ENCODE measurements around the gene PCNX1. TPM values are rescaled to one million over a fixed set of nuclear protein-coding genes. Genes with fewer than 3 reads are reported as not detected.
"Not testable (repeated sequence)": the region's sequence is repeated elsewhere in the genome, so short reads cannot be mapped to it uniquely, and the experiment has no call there.

The PCNX1 gene
- total RNA-seq, 2 experiments from 2014 or later: 31.0 to 37.4 TPM

DNA sequence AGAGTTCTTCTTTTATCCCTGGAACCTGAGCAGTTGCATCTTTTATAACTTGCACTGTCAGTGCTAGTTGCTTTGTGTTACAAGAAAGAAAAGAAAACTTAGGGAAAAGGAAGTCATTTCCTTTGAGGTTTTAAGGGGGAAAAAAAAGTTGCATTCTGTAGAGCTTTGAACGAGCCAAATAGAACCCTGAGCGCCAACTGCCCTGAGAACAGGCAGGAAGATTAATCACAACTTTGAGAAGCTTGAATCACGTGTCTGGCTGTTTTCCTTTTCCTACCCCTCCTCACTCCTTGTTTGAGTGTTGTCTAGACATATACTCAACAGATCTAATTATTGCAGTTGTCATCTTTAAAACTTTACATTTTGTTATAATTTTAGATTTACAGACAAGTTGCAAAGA lies 12.5 kb downstream of the PCNX1 start:
- Mint-ChIP-seq H3K27me3 (no peaks in the 10 kb centered on the region), H3K27ac (peak overlapping the region; percentile 81), H3K4me1 (peaks cover 81% of the 10 kb centered on the region), H3K4me3 (peak overlapping the region; percentile 54), H3K9me3 (peaks cover 7% of the 10 kb centered on the region), H3K36me3 (peaks cover 24% of the 10 kb centered on the region)
- no peak for DNase-seq

DNA sequence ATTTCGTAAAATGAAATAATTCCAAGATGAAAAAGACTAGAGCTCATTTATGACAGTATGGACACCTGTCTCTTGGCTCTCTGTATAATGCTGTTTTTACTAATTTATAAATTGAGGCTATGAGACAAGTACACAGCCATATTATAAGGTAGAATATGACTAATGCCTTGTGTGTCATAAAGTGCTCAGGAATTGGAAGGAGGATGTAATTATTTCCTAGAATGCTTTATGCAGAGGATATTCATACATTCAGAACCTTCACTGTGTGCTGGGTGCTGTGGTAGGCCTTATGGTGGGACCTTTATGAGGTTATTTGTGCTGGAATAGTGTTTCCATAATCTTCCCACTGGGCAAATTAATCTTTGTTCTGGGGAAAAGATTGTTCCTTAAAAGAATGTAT lies 13.3 kb downstream of the PCNX1 start:
- Mint-ChIP-seq H3K9me3 (peaks cover 7% of the 10 kb centered on the region), H3K27ac (peak overlapping the region; percentile 70), H3K27me3 (no peaks in the 10 kb centered on the region), H3K4me1 (peaks cover 84% of the 10 kb centered on the region), H3K4me3 (peak overlapping the region; percentile 16), H3K36me3 (peaks cover 19% of the 10 kb centered on the region)
- DNase-seq: no peak

DNA sequence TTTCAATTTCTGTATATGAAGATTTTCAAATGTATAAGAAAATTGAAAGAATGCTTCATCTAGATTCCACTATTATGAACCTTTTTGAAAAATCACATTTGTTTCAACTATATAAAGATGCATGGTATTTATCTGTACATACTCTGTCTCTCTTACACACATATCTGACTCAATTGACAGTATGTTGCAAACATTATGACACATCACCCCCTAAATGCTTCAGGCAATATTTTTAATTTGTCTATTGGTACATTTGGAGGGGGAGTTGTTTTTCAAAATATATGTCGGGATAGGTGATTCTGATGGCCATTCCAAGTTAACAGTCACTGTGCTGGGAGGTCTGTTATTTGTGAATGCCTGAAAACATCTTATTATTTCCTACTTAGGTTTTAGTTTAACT lies 14.4 kb downstream of the PCNX1 start:
- Mint-ChIP-seq H3K27ac (no peak overlapping the region), H3K4me1 (peaks cover 86% of the 10 kb centered on the region), H3K27me3 (no peaks in the 10 kb centered on the region), H3K9me3 (peaks cover 5% of the 10 kb centered on the region), H3K4me3 (no peak overlapping the region), H3K36me3 (peaks cover 15% of the 10 kb centered on the region)
- DNase-seq: no peak

DNA sequence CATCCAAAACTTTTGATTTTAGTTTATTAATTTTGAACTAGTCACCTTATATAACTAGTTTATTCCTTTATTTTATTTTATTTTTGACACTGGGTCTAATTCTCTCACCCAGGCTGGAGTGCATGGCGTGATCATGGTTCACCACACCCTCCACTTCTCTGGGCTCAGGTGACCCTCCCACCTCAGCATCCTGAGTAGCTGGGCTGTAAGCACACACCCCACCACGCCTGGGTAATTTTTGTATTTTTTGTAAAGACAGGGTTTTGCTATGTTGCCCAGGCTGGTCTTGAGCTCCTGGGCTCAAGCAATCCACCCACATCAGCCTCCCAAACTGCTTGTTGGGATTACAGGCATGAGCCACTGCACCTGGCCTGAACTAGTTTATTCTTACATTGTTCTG lies 17.3 kb downstream of the PCNX1 start:
- Mint-ChIP-seq H3K27me3 (no peaks in the 10 kb centered on the region), H3K4me1 (peaks cover 75% of the 10 kb centered on the region), H3K4me3 (no peak overlapping the region), H3K27ac (no peak overlapping the region), H3K36me3 (peaks cover 6% of the 10 kb centered on the region), H3K9me3 (no peaks in the 10 kb centered on the region)
- no peak for DNase-seq

DNA sequence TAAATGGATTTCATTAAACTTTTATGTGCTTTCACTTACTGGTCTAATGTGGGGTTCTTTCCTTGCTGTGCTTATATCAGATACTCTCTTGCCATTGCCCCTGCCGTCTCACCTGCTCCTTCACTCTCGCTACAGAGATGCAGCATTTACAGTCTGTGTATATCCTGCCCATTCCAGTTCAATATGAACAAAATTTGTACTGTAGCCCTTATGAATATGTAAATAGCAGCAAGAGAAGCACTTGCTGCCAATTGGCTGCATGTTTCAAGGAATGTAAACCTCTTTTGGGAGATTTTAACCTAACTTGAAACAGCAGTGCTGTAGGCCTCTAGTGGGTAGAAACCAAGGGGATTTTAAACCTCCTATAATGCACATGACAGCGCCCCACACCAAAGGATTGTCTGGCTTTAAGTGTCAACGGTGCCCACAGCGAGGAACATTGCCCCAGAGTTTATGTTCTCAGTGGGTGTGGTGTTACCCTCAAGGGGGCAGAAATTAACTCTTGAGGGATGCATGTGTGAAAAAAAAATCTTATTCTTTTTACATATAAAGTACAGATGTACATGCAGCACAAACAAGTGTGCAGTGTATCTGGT lies 19.1 kb downstream of the PCNX1 start:
- Mint-ChIP-seq H3K27me3 (no peaks in the 10 kb centered on the region), H3K4me1 (peaks cover 63% of the 10 kb centered on the region), H3K4me3 (no peak overlapping the region), H3K36me3 (peaks cover 6% of the 10 kb centered on the region), H3K9me3 (no peaks in the 10 kb centered on the region), H3K27ac (no peak overlapping the region)
- no peak for DNase-seq

DNA sequence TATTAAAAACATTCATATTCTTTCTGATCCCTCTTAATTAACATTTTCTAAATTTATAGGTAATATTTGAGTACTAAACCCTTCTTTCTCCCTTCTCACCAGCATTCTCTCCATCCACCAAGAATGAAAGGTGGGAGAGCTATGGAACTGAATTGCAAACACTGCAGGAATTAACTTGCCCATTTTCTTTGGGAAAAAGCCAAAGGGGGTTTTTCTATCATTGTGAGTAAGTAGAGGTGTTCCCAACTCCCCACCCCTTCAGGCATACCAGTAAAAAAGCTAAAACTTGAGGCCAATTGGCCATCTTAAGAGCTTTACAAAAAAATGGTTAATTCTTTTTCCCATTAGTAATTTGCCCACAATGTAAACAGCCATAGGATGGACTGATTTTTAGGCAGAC lies 23.7 kb downstream of the PCNX1 start:
- DNase-seq: no peak
- Mint-ChIP-seq H3K4me3 (no peak overlapping the region), H3K9me3 (no peaks in the 10 kb centered on the region), H3K4me1 (peaks cover 58% of the 10 kb centered on the region), H3K36me3 (peaks cover under 1% of the 10 kb centered on the region), H3K27me3 (no peaks in the 10 kb centered on the region), H3K27ac (peak overlapping the region; percentile 50)

DNA sequence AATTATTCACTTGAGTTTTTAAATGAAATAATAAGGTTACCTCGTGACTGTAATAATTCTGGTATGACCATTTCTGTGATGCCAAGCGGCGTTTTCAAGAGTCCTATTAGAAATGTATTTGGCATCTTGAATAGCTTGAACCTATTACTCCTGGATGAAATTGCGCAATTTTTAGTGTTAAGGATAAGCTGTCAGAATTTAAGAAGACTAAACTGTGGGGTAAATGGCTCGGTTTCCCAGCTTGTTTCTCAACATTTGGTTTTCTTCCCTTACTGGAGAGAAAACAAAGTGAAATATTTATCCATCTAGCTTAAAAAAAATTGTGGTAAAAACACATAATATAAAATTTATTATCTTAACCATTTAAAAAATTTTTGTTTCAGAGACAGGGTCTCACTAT lies 26.8 kb downstream of the PCNX1 start:
- Mint-ChIP-seq H3K27ac (peak overlapping the region; percentile 72), H3K36me3 (peaks cover 26% of the 10 kb centered on the region), H3K27me3 (no peaks in the 10 kb centered on the region), H3K4me3 (no peak overlapping the region), H3K9me3 (peaks cover 14% of the 10 kb centered on the region), H3K4me1 (peaks cover 58% of the 10 kb centered on the region)
- DNase-seq: no peak

DNA sequence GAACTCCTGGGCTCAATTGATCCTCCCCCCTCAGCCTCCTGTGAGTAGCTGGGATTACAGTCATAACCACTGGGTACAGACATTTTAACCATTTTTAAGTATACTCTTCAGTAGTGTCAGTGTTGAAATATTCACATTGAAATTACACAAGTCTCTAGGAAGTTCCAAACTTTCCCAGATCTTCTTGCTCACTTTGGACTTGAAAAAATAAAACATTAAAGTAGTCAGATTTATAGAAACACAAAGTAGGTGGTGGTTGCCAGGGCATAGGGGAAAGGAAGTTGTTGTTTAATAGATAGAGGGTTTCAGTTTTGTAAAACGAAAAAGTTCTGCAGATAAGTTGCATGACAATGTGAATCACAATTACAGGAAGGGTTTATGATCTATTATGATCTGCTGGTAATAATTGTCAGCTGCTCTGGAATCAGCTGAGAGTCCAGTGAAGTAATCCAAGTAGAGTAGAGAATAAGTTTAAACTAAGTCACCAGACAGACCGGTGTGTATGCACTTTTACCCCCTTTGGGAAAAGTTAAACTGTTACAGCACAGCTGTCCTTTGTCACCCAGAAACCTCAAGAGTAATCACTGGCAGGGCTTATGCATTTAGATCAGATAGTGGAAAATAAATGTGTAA lies 27.4 kb downstream of the PCNX1 start:
- no peak for DNase-seq
- Mint-ChIP-seq H3K27me3 (no peaks in the 10 kb centered on the region), H3K27ac (peak overlapping the region; percentile 78), H3K4me3 (peak overlapping the region; percentile 29), H3K36me3 (peaks cover 31% of the 10 kb centered on the region), H3K4me1 (peaks cover 58% of the 10 kb centered on the region), H3K9me3 (peaks cover 18% of the 10 kb centered on the region)

DNA sequence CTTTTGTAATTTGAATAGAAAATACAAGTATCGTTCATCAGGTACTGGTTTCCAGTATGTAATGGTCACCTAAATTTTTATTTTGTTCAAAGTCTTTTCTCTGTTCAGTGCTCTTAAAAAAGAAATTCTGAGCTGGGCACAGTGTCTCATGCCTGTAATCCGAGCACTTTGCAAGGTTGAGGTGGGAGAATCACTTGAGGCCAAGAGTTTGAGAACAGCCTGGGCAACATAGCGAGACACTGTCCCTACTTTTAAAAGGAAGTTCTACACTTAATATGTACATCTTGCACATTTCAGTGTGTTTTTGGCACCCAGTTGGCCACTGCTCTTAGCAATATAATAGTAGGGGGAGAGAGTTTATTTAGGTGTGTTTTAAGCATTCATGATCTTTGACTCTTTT lies 27.9 kb downstream of the PCNX1 start:
- Mint-ChIP-seq H3K4me1 (peaks cover 60% of the 10 kb centered on the region), H3K36me3 (peaks cover 36% of the 10 kb centered on the region), H3K27me3 (no peaks in the 10 kb centered on the region), H3K9me3 (peaks cover 22% of the 10 kb centered on the region), H3K27ac (peak overlapping the region; percentile 78), H3K4me3 (no peak overlapping the region)
- DNase-seq: no peak

DNA sequence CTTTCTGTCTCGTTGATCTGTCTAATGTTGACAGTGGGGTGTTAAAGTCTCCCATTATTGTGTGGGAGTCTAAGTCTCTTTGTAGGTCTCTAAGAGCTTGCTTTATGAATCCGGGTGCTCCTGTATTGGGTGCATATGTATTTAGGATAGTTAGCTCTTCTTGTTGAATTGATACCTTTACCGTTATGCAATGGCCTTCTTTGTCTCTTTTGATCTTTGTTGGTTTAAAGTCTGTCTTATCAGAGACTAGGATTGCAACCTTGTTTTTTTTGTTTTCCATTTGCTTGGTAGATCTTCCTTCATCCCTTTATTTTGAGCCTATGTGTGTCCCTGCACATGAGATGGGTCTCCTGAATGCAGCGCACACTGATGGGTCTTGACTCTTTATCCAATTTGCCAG lies 32.4 kb downstream of the PCNX1 start:
- Mint-ChIP-seq H3K9me3 (peaks cover 56% of the 10 kb centered on the region), H3K36me3 (peaks cover 79% of the 10 kb centered on the region), H3K4me1 (peaks cover 63% of the 10 kb centered on the region), H3K27ac (peak overlapping the region; percentile 81)
- DNase-seq, H3K4me3 Mint-ChIP-seq, H3K27me3 Mint-ChIP-seq: not testable (repeated sequence)

DNA sequence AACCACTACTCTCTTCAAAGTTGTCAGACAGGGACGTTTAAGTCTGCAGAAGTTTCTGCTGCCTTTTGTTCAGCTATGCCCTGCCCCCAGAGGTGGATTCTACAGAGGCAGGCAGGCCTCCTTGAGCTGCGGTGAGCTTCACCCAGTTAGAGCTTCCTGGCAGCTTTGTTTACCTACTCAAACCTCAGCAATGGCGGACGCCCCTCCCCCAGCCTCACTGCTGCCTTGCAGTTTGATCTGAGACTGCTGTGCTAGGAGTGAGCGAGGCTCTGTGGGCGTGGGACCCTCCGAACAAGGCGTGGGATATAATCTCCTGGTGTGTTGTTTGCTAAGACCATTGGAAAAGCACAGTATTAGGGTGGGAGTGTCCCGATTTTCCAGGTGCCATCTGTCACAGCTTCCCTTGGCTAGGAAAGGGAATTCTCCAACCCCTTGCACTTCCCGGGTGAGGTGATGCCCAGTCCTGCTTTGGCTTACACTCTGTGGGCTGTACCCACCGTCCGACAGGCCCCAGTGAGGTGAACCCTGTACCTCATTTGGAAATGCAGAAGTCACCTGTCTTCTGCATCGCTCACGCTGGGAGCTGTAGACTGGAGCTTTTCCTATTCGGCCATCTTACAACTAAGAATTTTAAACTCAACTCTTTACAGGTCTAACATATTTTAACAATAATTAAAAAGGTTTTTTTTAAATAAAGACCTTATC lies 34.5 kb downstream of the PCNX1 start:
- peaks cover 61% of the 10 kb centered on the region for H3K9me3 Mint-ChIP-seq
- not testable (repeated sequence) for H3K27me3 Mint-ChIP-seq, H3K4me3 Mint-ChIP-seq, DNase-seq
- H3K4me1 Mint-ChIP-seq: peaks cover 50% of the 10 kb centered on the region
- peaks cover 85% of the 10 kb centered on the region for H3K36me3 Mint-ChIP-seq
- H3K27ac Mint-ChIP-seq: peak overlapping the region; percentile 79

DNA sequence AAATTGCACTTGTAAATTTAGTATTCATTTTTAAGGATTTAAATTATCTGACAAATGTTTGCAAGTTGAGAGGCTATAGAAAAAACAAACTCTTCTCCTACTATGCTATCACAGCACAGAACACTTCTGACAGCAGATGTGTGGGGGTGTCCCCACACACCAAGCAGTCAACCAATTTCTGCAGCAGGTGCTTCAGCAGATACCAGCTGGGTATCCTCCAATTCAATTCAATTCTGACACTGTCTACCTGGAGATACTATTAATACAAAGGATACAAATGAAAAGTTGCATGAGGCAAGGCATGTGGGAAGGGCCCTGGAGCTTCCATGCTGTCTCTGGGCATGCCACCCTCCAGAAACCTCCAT lies 35.1 kb downstream of the PCNX1 start:
- Mint-ChIP-seq H3K4me1 (peaks cover 48% of the 10 kb centered on the region), H3K9me3 (peaks cover 63% of the 10 kb centered on the region), H3K36me3 (peaks cover 87% of the 10 kb centered on the region), H3K27ac (peak overlapping the region; percentile 80), H3K27me3 (no peaks in the 10 kb centered on the region), H3K4me3 (no peak overlapping the region)
- DNase-seq: no peak

DNA sequence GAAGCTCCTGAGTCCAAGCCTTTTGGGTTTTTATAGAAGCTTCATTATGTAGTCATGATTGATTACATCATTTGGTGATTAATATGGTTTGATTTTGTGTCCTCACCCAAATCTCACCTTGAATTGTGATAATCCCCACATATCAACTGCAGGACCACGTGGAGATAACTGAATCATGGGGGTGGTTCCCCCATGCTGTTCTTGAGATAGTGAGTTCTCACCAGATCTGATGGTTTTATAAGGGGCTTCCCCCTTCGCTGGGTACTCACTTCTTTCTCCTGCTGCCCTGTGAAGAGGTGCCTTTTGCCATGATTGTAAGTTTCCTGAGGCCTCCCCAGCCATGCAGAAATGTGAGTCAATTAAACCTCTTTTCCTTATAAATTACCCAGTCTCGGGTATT lies 35.5 kb downstream of the PCNX1 start:
- DNase-seq, H3K27me3 Mint-ChIP-seq, H3K4me3 Mint-ChIP-seq: not testable (repeated sequence)
- peaks cover 44% of the 10 kb centered on the region for H3K4me1 Mint-ChIP-seq
- peak overlapping the region; percentile 80 for H3K27ac Mint-ChIP-seq
- peaks cover 63% of the 10 kb centered on the region for H3K9me3 Mint-ChIP-seq
- H3K36me3 Mint-ChIP-seq: peaks cover 87% of the 10 kb centered on the region

DNA sequence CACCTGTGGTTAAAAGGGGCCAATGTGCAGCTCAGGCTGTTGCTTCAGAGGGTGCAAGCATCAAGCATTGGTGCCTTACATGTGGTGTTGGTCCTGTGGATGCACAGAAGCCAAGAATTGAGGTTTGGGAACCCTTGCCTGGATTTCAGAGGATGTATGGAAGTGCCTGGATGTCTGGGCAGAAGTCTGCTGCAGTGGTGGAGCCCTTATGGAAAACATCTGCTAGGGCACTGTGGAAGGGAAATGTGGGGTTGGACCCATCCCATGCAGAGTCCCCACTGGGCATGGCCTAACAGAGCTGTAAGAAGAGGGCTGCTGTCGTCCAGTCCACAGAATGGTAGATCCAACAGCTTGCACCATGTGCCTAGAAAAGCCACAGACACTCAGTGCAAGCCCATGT lies 36.6 kb downstream of the PCNX1 start:
- peak overlapping the region; percentile 25 for H3K27ac Mint-ChIP-seq
- DNase-seq: no peak
- H3K9me3 Mint-ChIP-seq: peaks cover 66% of the 10 kb centered on the region
- peaks cover 86% of the 10 kb centered on the region for H3K36me3 Mint-ChIP-seq
- H3K4me3 Mint-ChIP-seq: no peak overlapping the region
- H3K4me1 Mint-ChIP-seq: peaks cover 41% of the 10 kb centered on the region
- H3K27me3 Mint-ChIP-seq: no peaks in the 10 kb centered on the region

DNA sequence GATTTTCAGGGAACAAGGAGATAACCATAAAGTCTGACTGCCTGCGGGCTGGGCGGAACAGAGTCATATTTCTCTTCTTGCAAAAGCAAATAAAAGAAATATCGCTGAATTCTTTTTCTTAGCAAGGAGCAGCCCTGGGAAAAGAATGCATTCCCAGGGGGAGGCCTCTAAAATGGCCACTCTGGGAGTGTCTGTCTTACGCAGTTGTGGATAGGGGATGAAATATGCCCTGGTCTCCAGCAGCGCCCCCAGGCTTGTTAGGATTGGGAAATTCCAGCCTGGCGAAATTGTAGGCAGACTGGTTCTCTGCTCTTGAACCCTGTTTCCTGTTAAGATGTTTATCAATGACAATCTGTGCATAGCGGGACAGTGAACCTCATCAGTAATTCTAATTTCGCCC lies 40.5 kb downstream of the PCNX1 start:
- DNase-seq: no peak
- Mint-ChIP-seq H3K36me3 (peaks cover 63% of the 10 kb centered on the region), H3K4me3 (no peak overlapping the region), H3K9me3 (peaks cover 41% of the 10 kb centered on the region), H3K27ac (no peak overlapping the region), H3K4me1 (peaks cover 14% of the 10 kb centered on the region), H3K27me3 (no peaks in the 10 kb centered on the region)

DNA sequence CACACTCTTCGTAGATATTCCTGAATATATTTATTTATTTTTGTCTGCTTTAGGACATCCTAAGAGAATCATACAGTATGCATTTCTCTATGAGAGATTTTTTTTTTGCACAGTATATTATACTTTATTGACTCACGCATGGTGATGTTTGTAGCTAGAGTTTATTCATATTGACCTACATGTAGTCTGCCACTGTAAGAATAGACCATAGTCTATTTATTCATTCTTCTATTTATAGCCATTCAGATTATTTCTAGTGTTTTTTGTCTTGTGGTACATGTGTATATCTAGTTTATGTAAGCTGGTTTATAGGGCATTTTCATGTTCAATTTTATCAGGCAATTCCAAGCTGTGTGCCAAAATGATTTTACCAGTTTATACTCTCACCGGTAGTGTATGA lies 45.2 kb downstream of the PCNX1 start:
- peaks cover 8% of the 10 kb centered on the region for H3K9me3 Mint-ChIP-seq
- peaks cover 19% of the 10 kb centered on the region for H3K4me1 Mint-ChIP-seq
- H3K27me3 Mint-ChIP-seq: no peaks in the 10 kb centered on the region
- DNase-seq: no peak
- peaks cover 22% of the 10 kb centered on the region for H3K36me3 Mint-ChIP-seq
- no peak overlapping the region for H3K27ac Mint-ChIP-seq
- no peak overlapping the region for H3K4me3 Mint-ChIP-seq
